Measurements from ENCODE around the gene C1QTNF9B.

DNA sequence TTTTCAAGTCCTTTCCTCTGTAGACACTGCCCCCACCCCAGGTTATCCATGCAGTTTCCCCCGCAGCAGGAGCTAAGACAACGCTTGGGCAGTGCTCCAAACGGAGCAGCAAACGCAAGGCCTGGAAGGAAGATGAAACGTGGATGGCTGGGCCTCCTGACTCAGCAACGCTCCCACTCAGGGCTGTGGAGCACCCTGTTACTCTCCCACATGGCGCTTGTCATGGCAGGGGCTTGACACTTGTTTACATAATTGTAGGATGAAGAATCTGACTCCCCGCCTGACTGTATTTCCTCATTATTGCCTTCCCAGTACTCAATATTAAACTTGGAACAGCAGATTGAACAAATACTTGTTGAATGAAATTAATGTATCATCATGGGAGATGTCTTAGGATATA lies 799 bp upstream of the C1QTNF9B start:
- TF ChIP-seq POLR2AphosphoS5 (IDR thresholded peaks at IDR 0.05; ENCODE audit: low read depth, low read length), result no peak
- TF ChIP-seq POLR2A (IDR thresholded peaks at IDR 0.05; ENCODE audit: low read depth, low read length), result no peak

Data from GM12892 (cell line).